ENCODE results near the gene RGL1.

The RGL1 gene

DNA sequence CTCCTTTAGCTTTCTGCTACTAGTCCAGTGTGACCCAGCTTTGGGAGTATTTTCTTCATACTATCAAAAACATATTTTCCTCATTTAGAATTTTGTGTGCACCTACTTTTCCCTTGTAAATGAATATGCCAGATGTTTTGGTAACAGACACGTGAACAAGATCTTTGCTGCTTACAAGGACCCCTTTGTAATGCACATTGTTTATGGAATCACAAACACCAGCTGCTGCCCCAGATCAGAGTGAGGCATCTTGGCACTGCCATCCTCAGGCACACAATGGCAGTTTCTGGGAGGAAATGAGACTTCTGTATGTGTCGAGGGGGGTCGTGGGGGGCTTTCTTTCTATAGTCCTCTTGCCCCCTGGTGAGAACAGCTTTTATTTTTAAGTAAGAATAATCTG is 115.7 kb downstream of the RGL1 start:
- TF ChIP-seq, protein P1, sequence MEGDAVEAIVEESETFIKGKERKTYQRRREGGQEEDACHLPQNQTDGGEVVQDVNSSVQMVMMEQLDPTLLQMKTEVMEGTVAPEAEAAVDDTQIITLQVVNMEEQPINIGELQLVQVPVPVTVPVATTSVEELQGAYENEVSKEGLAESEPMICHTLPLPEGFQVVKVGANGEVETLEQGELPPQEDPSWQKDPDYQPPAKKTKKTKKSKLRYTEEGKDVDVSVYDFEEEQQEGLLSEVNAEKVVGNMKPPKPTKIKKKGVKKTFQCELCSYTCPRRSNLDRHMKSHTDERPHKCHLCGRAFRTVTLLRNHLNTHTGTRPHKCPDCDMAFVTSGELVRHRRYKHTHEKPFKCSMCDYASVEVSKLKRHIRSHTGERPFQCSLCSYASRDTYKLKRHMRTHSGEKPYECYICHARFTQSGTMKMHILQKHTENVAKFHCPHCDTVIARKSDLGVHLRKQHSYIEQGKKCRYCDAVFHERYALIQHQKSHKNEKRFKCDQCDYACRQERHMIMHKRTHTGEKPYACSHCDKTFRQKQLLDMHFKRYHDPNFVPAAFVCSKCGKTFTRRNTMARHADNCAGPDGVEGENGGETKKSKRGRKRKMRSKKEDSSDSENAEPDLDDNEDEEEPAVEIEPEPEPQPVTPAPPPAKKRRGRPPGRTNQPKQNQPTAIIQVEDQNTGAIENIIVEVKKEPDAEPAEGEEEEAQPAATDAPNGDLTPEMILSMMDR (conservative IDR thresholded peaks at IDR 0.05; ENCODE audit: low read length) = no peak
- no peak for DNase-seq (ENCODE audit: low read depth)
- no peak overlapping the region for H3K4me3 ChIP-seq (ENCODE audit: low read length)

DNA sequence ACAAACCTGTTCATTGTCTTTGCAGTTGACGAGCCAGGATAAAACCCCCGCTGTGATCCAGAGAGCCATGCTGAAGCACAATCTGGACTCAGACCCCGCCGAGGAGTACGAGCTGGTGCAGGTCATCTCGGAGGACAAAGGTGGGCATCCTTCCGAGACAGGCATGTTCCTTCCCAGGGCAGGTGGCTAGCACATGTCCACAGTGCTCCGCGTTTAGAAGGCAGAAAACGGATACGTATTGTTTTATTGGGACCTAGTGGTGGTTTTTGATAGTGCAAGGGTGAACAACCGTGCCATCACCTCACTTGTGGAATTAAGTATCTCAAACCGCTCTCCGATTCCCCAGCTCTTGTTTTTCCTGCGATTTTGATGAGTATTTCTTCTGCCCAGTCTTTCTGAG is 117.3 kb downstream of the RGL1 start:
- TF ChIP-seq, protein P1 (conservative IDR thresholded peaks at IDR 0.05; ENCODE audit: low read length) = peak; percentile 12; the same call in 1 of the 2 replicates
- no peak overlapping the region for H3K4me3 ChIP-seq (ENCODE audit: low read length)
- DNase-seq (ENCODE audit: low read depth) = no peak

DNA sequence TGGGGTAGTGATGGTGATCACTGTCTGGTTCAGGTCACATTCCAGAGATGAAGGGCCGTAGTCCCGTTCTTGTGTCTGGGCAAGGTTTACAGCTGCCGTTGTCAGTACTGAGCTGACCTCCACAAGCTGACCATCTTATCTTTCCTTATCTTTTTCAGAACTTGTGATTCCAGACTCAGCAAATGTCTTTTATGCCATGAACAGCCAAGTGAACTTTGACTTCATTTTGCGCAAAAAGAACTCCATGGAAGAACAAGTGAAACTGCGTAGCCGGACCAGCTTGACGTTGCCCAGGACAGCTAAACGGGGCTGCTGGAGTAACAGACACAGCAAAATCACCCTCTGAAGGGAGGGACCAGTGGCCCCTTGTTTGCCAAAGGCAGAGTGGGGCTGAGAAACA is 121.0 kb downstream of the RGL1 start:
- no peak overlapping the region for H3K4me3 ChIP-seq (ENCODE audit: low read length)
- DNase-seq (ENCODE audit: low read depth) = no peak
- TF ChIP-seq, protein P1 (conservative IDR thresholded peaks at IDR 0.05; ENCODE audit: low read length) = no peak

DNA sequence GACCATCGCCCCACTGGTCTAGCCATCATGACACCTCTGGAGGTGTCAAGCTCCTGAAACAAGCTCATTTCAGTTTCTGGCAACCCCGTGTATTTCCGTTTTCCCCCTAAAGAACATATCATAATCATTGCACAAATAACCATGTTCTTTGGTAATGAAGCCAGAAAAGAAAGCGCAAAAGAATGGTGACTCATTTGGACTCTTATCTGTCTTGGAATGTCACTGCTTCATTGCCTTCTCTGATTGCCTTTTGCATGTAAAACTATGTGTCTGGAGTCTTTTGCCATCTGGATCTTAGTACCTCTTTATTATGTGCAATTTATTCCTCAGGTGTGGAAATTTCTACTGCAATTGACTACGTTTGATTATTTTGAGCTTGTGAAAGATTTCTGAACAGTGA is 122.1 kb downstream of the RGL1 start:
- DNase-seq (ENCODE audit: low read depth) = peak; percentile 12
- TF ChIP-seq, protein P1 (conservative IDR thresholded peaks at IDR 0.05; ENCODE audit: low read length) = no peak
- no peak overlapping the region for H3K4me3 ChIP-seq (ENCODE audit: low read length)

- DNase-seq (ENCODE audit: low read depth) = peak; percentile 13
- peak overlapping the region; percentile 8; the same call in 1 of the 2 replicates for H3K4me3 ChIP-seq (ENCODE audit: low read length)
- TF ChIP-seq, protein P1 (conservative IDR thresholded peaks at IDR 0.05; ENCODE audit: low read length) = no peak
Measured at GRCh38 chr1:183931646-183932271, 126.8 kb downstream of the RGL1 start.

GRCh38 chr1:183932412-183932811 is 127.5 kb downstream of the RGL1 start:
- peak; percentile 81 for DNase-seq (ENCODE audit: low read depth)
- H3K4me3 ChIP-seq (ENCODE audit: low read length) = peak overlapping the region; percentile 8; the same call in 1 of the 2 replicates
- TF ChIP-seq, protein P1 (conservative IDR thresholded peaks at IDR 0.05; ENCODE audit: low read length) = no peak

- no peak for DNase-seq (ENCODE audit: low read depth)
- TF ChIP-seq, protein P1 (conservative IDR thresholded peaks at IDR 0.05; ENCODE audit: low read length) = no peak
- no peak overlapping the region for H3K4me3 ChIP-seq (ENCODE audit: low read length)
Measured at GRCh38 chr1:183933528-183934179, 128.7 kb downstream of the RGL1 start.

All from AG10803 (cell line).